AG09309 (cell line): Measurements from ENCODE around the gene SULT1A2.
"Not testable (repeated sequence)": the region's sequence is repeated elsewhere in the genome, so short reads cannot be mapped to it uniquely, and the experiment has no call there.

Source experiments
- DNase-seq: peaks from one replicate; pipeline ENCODE4 v3.0.0-alpha.2; 2010; ENCODE audit warnings: low read depth
- H3K4me3 ChIP-seq: 2 replicates; pipeline ENCODE4 v1.5.1; 2011; ENCODE audit warnings: mild to moderate bottlenecking, low read depth, low read length, moderate library complexity; ENCODE audit not compliant: control insufficient read depth
- TF ChIP-seq, protein P1 (sequence below): IDR thresholded peaks from 2 replicates; pipeline ENCODE4 v1.5.1; 2011; ENCODE audit warnings: mild to moderate bottlenecking, low read depth, low read length, inconsistent platforms; ENCODE audit not compliant: insufficient read depth, control insufficient read depth; ENCODE audit errors: missing control alignments

Gene SULT1A2

GRCh38 chr16:28603381-28604185, 6.7 kb upstream of the SULT1A2 start:
- DNase-seq = no peak
- H3K4me3 ChIP-seq = no peak overlapping the region
- TF ChIP-seq, protein P1, sequence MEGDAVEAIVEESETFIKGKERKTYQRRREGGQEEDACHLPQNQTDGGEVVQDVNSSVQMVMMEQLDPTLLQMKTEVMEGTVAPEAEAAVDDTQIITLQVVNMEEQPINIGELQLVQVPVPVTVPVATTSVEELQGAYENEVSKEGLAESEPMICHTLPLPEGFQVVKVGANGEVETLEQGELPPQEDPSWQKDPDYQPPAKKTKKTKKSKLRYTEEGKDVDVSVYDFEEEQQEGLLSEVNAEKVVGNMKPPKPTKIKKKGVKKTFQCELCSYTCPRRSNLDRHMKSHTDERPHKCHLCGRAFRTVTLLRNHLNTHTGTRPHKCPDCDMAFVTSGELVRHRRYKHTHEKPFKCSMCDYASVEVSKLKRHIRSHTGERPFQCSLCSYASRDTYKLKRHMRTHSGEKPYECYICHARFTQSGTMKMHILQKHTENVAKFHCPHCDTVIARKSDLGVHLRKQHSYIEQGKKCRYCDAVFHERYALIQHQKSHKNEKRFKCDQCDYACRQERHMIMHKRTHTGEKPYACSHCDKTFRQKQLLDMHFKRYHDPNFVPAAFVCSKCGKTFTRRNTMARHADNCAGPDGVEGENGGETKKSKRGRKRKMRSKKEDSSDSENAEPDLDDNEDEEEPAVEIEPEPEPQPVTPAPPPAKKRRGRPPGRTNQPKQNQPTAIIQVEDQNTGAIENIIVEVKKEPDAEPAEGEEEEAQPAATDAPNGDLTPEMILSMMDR = no peak

DNA sequence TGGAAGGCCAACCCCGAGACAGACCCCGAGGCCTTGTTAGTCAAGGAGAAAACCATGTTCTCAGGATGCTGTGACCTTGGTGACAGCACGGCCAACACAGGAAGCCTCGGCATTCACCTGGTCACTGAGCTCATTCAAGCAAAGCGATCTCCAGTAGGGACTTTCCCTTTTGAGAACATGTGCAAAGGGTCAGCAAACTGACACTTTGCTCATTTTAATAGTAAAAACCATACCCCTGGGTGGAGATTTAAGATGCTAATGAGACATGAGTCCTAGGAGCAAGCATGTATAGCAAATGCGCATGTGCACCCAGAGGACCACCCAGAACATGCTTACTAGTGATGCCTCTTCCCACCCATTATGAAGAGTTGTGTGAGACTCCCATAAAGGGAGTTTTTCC, 5.7 kb upstream of the SULT1A2 start:
- H3K4me3 ChIP-seq = no peak overlapping the region
- DNase-seq = no peak
- TF ChIP-seq, protein P1 = no peak

- H3K4me3 ChIP-seq, DNase-seq: not testable (repeated sequence)
These were observed 5.2 kb upstream of the SULT1A2 start for GRCh38 chr16:28602062-28602461.

- DNase-seq = not testable (repeated sequence)
These were observed 4.7 kb upstream of the SULT1A2 start for GRCh38 chr16:28601589-28601988.

GRCh38 chr16:28600965-28601364, 4.1 kb upstream of the SULT1A2 start:
- not testable (repeated sequence) for H3K4me3 ChIP-seq, DNase-seq

More at GRCh38 chr16:28601589-28601988, 4.7 kb upstream of the SULT1A2 start:
- not testable (repeated sequence) for H3K4me3 ChIP-seq

GRCh38 chr16:28599377-28600285, 2.8 kb upstream of the SULT1A2 start:
- H3K4me3 ChIP-seq, DNase-seq: not testable (repeated sequence)

DNA sequence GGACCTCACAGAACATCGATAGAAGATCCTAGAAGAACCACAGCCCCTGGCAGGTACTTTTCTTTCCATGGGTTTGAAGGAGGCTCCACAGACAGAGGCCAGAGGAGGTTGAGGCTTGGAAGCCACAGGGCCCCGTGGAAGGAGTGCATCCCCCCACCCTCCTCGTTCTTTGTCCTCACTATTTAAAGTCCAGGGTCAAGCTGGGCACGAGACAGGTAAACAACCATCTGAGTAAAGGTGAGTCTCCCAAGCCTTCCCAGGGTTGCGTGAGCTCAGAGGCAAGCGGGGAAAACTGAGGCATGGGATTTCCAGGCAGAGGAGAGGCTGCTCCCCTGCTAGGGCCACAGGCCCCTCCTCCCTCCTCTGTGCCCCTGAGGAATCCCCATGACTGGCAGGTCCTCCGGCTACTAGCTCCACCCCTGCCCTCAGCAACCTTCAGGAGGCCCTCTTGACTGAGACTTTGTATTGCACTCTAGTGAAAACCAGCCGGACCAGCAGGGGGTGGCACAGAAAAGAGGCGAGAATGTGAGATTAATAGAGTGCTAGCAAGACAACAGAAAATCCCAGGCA, 927 bp upstream of the SULT1A2 start:
- no peak for DNase-seq
- TF ChIP-seq, protein P1 = no peak
- H3K4me3 ChIP-seq = no peak overlapping the region

DNA sequence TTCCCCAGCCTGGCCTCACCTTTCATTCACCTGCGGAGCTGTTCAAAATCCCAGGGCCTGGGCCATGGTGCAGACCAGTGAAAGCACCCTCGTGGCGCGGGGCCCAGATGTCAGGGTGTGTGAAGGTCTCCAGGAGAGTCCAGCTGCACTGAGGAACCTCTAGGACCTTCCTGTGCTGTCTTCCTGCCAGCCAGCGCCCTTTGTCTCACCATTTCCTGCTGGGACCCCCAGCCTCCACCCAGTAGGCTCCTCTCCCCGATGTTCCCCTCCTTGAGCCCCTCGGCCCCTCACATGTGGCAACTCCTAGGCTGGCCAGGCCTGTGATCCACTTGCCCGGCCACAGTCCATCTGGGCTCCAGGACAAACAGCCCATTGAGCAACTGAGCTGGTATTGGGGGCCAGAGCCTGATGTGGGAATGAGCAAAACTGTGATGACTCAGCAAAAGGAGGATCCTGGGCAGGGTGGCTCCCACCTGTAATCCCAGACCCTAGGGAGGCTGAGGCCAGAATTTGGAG, 677 bp downstream of the SULT1A2 start:
- no peak for DNase-seq
- TF ChIP-seq, protein P1 = no peak
- H3K4me3 ChIP-seq = no peak overlapping the region

- not testable (repeated sequence) for H3K4me3 ChIP-seq, DNase-seq
These were observed 1.4 kb downstream of the SULT1A2 start for GRCh38 chr16:28595451-28595850.
